HG03575 (cell line): ENCODE results near the gene ZNF143.
"Not testable (repeated sequence)": the region's sequence is repeated elsewhere in the genome, so short reads cannot be mapped to it uniquely, and the experiment has no call there.

Source experiments
- ATAC-seq: cut with Tn5 transposase; IDR thresholded peaks from one replicate; pipeline ENCODE4 v1.9.1; 2021; ENCODE audit not compliant: unreplicated experiment, insufficient number of reproducible peaks, low FRiP score; ENCODE audit errors: extremely low read depth

Gene ZNF143

DNA sequence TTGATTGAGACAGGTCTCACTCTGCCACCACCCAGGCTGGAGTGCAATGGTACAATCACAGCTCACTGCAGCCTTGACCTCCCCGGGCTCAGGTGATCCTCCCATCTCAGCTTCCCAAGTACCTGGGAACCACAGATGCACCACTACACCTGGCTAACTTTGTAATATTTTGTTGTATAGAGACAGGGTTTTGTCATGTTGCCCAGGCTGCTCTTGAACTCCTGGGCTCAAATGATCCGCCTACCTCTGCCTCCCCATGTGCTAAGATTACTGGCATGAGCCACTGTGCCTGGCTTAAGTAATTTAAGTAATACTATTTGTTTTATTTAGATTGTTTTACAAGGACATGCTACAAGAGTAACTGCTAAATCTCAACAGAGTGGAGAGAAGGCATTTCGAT is 33.5 kb downstream of the ZNF143 start:
- ATAC-seq = no peak

DNA sequence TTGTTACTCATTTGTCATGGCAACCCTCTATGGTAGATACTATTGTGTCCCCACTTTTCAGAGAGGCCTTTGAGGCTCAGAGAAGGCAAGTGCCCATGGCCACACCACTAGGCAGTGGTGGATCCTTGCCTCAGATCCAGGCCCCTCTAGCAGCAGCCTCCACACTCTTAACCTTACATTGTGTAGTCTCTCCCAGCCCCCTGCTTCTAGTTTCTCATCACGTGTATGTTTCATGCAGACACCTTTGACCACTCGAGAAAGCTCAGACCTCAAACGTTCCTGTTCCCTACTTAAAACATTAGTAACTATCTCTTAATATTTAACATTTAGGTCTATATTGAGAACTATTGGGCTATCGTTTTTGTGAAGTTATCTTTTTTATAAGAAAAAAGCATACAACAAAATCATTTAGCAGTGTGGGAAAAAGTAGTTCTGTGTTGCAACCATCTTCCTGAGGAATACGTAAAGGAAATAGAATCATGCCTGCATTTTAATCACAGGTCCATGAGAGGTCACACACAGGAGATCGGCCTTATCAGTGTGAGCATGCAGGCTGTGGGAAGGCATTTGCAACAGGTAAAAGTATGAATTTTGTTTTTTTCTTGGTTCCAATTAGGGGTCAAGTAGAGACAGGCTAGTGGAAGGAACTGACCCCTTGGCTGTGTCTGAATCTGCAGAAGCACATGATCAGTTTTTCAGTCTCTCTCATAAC is 35.1 kb downstream of the ZNF143 start:
- no peak for ATAC-seq

DNA sequence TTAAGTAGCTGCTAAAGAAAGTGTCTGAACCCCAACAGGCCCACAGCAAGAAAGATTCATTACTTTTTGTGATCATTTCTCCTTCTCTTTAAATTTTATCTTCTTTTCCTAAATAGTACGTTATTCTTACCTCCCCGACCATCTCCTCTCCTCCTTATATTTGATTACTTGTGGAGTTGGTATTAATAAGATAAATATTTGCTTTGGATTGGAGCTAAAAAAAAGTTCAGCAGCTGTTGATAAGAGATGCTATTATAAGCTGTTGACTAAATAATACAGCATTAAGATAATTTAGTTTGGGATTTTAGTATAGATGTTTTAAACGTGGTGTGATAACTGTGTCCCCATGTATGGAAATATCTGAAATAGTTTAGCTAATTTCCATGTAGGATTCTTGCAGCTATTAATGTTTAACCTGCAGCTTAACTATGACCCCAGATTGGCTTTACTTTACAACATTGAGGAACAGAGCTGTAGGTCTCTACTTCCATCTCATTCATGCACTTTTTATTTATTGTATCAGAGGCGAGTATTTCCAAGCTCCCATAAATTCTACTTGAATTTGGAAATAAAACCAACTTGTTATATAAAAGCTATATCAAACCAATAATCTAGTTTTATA is 37.8 kb downstream of the ZNF143 start:
- ATAC-seq = no peak

DNA sequence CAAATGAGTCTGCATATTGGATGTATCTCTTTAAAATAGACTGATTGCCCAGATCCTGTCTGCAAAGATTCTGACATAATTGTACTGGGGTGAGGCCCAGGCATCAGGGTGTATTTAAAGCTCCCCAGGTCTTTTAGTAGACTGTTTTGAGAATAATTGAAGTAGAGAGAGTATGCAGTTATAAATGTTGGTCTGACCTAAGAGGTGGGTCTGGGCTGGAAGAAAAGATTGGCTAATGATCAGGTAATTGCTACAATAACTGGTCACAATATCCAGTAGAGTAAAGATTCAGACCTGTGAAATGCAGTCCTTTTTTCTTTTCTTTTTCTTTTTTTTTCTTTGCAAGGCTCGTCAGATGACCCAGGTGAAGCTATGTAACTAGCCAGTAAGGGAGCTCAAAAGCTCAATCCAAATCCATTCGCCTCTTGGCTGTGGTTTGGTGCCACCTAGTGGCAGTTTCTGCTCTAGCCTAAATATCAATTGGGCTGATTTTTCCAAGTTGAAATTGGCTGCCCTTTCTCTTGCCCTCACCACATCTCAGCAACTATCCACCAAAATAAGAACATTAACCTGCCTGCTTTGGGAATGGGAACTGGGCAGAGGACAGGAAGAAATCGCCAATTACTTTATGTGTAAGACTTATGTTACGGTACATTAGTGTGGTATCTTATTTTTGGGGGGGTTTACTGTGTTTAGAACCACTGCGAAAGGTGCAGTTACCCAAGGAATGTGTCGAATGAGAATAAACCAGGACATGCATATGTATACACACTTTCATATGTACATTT is 45.9 kb downstream of the ZNF143 start:
- ATAC-seq = no peak

DNA sequence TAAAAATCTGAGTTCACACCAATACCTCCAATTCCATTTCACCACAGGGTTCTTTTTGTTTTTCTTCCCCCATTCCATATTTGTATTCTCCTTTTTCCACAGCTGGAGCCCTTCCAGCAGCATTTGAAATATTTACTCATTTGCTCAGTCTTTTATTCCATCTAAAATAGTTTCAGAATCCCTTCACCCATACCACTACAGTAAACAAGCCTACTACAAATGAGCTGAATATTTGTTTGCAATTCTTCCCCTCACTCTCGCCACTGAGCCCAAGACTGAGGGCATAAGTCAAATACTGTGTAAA is 46.4 kb downstream of the ZNF143 start:
- no peak for ATAC-seq

DNA sequence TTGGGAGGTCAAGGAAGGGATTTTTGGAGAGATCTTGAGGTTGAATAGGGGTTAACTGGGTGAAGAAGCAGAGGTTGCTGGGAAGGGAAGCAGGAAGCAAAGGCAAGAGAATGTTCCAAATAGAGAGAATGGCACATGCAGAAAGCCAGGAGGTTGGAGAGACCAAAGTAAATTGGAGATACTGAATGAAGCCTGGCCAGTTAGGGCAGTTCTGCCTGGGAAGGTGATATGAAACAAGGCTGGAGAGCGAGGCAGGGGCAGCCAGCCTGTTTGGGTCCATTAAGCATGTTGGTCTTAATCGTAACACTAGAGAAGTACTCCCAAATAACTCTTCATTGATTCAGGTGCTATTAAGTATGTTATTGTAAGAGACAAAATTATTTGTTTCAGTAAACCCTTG is 48.2 kb downstream of the ZNF143 start:
- ATAC-seq = no peak

DNA sequence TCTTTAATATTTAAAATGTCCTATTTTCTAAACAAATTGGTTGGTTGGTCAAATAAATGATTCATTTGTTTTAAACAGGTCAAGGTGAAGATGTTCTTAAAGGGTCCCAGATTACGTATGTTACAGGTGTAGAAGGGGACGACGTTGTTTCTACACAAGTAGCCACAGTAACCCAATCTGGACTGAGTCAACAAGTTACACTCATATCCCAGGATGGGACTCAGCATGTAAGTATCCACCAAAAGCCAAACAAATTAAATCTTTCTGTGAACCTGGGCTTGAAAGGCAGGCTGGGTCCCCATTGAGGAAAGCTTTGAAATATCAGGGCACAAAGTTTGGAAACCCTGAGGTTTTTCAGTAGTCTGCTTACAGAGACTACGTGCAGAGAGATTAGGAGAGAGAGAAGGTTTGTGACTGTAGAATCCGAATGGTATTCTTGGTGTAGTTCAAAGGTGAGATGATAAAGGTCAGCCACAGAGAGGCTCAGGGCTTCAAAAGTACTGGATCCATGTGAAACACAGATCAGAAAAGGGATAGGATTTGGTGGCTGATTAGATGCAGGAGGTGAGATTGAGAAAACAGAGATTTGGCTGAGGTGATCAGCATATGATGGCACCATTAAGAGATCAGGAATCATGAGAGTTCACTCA is 51.7 kb downstream of the ZNF143 start:
- ATAC-seq = no peak

DNA sequence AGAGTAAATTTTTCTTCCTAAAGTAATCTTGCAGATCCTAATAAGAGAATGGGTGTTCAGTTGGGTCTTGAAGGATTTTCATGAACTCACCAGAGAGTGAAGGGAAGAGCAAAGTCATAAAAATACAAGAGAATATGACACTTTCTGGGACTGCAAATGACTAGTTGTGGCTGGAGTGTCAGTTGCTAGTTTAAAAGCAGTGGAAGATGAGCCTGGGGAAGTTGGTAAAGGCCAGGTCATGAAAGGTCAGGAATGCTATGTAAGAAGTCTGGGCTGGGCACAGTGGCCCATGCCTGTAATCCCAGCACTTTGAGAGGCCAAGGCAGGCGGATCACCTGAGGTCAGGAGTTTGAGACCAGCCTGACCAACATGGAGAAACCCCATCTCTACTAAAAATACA is 53.8 kb downstream of the ZNF143 start:
- ATAC-seq = not testable (repeated sequence)

DNA sequence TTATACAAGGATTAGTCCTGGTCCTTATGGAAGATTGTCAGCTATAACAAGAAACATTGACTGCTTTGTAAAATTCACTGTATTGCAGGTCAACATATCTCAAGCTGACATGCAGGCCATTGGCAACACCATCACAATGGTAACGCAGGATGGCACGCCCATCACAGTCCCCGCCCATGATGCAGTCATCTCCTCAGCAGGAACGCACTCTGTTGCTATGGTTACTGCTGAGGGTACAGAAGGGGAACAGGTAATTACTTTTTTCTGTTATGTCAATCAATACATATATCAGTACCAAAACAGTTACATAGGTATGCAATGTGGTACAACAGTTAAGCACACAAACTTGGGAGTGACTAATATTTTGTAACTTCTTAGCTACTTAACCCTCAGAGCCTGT is 55.3 kb downstream of the ZNF143 start:
- no peak for ATAC-seq

DNA sequence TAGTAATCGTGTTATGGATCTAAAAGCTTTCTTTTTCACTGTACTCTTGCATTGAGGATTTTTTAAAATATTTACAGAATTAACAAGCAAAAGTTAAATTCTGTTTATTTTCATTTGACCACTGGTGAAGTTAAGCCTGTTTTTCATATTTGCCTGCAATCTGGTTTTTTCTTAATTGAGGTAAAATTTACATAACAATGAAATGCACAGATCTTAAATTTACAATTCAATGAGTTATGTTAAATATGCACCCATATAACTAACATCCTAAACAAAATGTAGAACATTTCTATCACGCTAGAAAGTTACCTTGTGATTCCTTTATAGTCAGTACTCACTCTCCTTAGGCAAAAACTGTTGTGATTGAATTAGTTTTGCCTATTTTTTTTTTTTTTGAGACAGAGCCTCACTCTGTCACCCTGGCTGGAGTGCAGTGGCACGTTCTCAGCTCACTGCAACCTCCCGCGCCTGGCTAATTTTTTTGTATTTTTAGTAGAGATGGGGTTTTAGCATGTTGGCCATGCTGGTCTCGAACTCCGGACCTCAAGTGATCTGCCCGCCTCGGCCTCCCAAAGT is 58.1 kb downstream of the ZNF143 start:
- ATAC-seq = no peak

DNA sequence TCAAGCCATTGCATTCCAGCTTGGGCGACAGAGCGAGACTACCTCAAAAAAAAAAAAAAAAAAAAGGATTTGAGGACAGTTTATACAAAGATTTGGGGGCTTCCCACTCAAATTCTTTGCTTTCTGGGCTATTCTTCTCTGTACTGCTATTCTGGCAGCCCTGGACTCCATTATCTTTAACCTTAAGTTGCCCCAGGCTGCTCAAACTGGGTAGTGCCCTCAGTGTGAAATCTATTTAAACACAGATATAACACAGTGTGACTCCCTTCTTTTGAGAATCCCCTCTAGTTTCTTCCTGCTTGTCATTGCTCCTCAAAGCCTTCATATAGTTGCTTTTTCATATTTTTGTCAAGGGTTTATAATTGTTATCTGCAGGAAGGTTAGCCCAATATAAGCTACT is 63.2 kb downstream of the ZNF143 start:
- no peak for ATAC-seq

DNA sequence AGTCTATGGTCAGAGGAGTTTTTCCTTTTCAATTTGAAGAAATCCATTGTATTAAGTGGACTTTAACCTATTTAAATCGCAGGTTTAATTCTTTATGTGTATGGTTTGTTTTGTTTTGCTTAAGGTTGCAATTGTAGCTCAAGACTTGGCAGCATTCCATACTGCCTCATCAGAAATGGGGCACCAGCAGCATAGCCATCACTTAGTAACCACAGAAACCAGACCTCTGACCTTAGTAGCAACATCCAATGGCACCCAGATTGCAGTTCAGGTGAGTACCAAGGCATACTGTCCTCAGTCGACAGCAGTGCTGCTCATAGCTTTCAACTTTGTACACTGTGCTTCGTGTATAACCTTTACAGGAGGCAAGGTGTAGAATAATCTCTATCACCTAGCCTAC is 64.3 kb downstream of the ZNF143 start:
- no peak for ATAC-seq

DNA sequence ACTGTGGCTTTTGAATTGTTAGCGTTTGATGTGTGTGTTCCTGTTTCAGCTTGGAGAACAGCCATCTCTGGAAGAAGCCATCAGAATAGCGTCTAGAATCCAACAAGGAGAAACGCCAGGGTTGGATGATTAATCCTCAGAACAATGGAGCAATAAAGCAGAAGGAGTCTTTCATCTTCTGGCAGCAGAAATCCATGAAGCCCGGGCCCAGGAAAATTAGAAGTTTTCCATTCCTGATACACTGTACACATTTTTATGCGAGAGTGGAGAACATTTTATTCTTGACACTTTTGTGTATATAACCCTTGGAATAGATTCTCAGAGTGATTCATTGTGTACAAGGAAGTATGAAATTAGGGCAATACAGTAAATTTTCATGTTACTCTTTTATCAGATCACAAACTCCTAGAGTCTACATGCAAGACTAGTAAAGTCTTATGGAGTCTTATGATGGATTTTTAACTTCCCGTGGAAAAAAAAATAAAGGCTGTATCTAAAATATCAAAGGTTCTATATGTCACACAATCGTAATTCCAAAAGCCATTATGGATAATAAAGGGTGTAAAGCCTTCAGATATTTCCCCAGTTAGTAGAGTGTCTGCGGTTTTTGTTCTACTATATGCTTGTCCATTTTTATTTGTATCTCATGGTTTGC is 66.8 kb downstream of the ZNF143 start:
- no peak for ATAC-seq

DNA sequence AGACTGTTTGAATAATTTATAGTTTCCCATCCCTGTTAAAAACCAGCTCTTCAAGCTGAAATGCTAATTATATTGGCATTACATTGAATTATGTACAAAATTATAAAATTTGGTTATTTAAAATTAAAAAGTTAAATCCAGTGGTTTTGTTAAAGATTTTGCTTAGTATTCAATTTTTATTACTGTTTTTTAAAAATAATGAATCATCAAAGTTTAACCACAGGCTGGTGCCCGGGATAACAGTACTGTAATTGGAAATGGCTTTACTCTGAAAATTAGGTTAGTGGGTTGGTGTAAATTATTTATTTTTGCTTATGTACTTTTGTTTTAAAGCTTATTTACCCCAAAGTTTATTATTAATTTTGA is 67.3 kb downstream of the ZNF143 start:
- ATAC-seq = no peak

DNA sequence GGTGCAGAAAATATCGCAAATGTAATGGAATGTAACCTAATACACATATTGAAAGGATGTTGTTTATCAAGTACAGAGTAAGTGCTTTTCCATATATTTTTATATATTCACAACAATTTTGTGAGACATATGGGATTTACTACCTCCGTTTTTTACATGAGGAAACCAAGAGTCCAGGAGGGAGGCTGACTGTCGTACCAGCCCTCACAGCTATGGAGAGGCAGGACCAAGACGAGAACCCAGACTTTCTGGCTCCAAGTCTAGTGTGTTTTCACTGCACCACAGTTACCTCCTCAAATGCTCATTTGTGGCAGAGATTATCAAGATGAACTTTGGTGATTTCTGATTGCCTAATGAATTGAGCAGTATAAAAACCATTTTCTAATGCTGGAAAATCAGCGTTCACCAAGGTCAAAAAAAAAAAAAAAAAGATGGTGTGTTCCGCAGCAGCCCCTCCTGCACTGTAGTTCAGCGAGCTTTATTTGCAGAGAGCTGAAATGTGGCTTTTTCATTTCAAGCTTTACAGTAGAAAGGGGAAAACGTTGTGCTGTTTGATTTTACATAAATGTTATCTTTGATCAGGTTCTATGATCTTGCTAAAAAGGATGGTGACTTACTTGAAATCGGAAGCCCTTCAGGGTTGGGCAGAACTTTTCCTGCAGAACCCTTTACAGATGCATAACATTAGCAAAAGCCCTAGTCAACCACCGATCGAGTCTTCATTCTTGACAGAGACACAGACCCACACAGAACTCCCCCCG is 67.9 kb downstream of the ZNF143 start:
- no peak for ATAC-seq

DNA sequence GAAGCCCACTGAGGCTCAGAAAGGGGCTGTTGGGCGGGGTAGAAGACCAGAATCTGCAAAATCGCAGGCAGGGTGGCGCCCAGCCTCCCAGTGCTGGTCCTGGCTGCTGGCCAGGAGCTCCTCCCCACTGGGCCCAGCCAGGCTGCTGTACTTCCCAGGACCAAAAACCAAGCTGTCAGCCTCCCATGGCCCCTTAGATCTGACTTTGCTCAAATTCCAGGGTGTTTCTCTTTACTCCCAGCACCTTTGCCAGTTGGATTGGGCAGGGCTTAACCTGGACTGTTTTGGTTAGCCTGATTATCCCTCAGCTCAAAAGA is 68.5 kb downstream of the ZNF143 start:
- ATAC-seq = no peak

DNA sequence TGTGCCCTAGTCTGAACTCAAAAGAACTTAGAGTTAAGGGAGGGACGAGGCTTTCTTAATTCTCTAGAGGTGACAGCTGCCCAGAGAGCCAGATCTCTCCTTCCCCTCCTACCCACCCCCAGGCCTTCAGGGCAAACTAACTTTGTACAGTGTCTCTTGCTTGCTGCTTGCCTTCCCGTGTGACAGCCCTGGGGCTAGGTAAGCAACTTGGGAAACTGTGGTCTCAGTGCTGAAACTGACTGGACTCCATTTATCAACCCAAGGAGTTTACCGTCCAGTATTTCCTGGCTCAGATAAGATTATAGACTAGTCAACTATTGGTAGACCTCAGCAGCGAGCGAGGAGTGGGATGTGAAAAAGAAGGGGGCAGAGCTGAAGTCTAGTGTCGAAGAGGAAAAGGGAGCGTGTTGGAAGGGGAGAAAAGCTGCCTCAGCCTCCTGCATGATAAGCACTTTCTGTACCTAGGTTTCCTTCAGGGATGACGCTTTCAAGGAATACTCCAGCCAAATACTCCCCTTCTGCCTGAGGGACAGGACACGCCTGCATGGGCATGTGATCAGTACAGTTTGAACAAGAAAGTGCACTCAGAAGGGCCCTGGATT is 69.3 kb downstream of the ZNF143 start:
- no peak for ATAC-seq

DNA sequence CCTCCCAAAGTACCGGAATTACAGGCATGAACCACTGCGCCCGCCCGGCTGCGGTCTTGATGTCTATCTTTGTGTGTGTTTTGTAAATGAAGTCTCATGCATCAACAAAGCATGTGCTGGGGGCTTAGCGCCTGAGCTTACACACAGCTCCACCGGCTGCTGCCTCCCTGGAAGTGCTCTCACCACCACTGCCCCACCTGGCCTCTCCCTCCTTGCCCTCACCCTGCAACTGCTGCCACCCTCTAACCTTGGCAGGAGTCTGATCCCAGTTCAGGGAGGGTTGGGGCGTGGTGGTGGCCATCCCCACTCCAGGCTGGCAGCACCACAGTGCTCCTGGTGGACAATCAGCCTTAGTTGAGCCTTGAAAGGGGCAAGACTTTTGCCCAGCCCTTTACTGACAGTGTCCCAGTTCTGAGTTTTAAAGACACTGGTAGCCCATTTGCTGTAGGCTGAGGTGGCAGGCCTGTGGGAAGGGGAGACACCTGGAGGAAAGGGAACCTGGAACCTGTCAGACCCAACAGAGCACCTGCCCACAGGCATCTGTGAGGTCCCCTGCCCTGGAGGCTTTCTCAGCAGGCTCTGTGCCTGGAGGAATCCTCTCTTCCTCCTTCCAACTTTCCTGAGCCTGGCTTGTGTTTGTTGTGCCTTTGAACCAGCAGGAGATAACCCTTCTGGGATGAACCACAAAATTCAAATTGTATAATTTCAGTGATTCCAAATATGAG is 70.3 kb downstream of the ZNF143 start:
- ATAC-seq = no peak
